Middle frontal gyrus (tissue), 1 donor: ENCODE measurements around the gene EML6.
A peak's percentile ranks its signal among the peaks of the same experiment; 100 is the strongest.
"Not testable (repeated sequence)": the region's sequence is repeated elsewhere in the genome, so short reads cannot be mapped to it uniquely, and the experiment has no call there.

ENCODE experiments used
- DNase-seq: peaks from one replicate; pipeline ENCODE4 v3.0.0-alpha.2; 2015; ENCODE audit warnings: low spot score; ENCODE audit errors: extremely low spot score

The EML6 gene

GRCh38 chr2:54801352-54801751 is 77.9 kb downstream of the EML6 start:
- no peak for DNase-seq

- DNase-seq = no peak
These were observed 80.6 kb downstream of the EML6 start for GRCh38 chr2:54803783-54804751.

DNA sequence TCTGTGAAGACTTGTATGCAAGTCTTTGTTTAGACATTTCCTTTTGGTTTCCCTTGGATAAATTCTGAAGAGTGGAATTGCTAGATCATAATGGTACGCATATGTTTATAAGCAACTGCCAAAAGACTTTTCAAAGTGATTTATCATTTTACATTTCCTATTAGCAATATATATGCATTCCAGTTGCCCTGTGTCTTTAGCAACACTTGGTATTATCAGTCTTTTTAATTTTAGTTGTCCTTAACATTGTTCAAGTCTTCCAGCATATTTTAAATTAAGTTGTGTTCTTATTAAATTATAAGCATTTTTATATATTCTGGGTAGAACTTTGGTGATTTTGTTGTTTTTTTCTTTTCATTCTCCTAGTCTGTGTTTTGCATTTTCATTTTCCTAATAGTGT is 81.8 kb downstream of the EML6 start:
- DNase-seq = no peak

DNA sequence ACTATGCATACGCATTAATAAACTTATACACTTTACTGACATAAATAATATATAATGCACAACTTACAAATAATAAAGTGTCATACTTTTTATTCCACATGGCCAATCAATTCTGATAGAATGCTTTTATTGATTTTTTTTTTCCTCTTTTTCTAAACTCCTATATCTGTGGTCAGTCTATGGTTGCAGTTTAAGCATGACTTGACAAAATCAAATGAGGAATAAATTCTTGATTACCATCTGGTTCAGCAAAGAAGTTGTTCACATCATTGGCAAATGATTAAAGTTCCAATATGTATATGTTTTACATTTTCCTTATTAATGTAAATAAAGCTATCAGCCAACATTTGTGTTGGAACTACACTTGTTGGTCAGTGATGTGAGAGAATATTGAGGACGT is 83.5 kb downstream of the EML6 start:
- no peak for DNase-seq

DNA sequence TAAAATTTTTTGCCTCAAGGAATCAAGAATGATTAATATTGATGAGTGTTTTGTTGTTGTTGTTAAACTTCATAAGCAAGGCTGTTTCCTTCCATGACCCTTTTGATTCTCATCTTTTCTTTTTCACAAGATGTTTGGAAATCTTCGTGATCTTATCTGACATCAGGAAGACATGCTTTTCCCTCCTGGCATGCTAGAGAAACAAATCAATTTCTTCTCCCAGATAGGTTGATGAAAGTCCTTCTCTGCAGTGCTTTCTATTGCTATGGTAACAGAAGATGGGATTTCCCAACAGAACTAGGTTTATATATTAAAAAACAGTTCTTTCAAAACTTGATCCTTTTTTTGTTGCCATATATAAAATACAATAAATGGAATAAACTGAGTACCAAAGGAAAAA is 85.2 kb downstream of the EML6 start:
- no peak for DNase-seq

DNA sequence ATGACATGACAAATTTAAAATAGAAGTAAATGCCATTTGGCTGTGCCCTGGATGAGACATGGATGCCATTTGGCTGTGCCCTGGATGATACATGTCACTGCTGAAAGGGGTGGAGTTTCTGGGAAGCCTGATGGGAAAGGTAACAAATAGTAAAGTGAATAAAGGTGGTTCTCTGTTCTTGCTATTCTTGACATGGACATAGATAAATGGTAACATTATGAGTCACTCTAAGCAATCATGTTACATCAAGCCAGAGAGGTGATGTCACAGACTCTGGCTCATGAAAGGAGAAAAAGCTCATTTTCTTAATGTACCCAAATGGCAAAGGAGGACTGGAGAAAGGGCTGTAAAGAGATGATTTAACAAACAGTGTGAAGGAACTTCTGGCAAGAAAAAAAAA is 86.4 kb downstream of the EML6 start:
- no peak for DNase-seq

DNA sequence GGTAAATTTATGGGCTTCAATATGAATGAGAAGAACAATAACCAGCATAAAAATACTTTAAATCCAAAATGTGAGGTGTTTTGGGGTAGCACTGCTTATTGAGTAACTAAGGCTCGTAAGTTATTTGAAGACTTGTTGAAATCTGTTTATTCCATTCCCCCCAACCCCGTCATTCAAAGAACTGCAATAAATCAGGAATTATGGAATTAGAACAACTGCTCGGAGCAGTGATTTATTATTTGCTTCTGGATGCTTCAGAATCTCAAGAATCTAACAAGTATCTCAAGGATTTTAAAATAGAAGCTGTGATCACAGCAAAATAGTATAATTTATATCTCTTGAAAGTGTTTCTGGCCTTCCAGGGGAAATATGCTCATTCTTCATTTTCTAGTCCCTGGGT is 86.8 kb downstream of the EML6 start:
- no peak for DNase-seq

- no peak for DNase-seq
These were observed 90.1 kb downstream of the EML6 start for GRCh38 chr2:54813584-54813983.

DNA sequence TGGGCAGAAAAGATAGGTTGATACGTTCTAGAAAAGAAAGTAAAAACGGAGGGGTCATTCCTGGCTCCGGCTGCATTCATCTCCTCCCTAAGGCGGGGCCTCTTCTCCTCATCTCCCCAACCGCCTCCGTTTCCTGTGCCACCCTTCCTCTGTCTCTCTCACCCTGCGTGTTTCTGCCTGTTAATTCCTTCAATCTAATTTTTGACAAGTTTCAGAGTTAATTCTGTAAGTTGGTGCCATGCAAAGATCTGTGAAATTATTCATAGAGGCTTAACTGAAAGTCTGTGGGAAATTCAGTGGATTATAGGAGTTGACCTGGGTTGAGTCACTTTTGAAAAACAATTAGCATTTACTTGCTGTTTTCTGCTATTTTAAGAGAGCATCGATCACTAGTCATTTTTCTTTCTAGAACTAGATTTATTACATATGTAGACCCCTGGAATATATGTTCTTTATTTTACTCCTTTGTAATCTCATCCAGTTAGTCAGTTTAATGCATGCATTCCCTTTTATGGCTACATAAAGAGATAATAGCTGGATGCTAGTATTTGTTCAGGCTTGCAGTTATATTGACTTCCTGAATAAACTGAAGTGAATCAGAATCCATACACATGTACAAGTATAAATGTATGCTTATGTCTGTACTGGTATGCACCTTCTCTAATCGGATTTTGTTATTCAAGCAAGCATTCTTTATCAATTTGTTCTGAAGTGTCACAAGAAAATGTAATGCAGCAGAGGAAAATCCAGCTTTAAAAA is 91.1 kb downstream of the EML6 start:
- no peak for DNase-seq

- no peak for DNase-seq
These were observed 91.7 kb downstream of the EML6 start for GRCh38 chr2:54815148-54815539.

DNA sequence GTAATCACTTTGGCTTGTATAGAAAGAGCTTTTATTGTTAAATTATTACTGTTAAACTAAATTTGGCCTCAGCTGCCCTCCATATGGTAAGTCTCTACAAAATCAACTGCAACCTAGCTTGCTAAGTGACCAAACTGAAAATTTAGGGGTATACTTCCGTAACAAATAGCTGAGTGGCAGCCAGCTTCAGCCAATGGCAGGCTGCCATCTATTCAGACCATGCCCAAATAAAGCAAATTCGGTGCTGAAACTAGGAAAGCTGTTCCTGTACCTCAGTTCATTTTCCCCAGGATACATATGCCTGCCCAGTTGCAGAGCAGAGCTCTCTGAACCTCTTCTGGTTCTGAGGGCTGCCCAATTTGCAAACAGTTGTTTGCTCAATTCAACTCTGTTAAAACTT is 94.8 kb downstream of the EML6 start:
- no peak for DNase-seq

DNA sequence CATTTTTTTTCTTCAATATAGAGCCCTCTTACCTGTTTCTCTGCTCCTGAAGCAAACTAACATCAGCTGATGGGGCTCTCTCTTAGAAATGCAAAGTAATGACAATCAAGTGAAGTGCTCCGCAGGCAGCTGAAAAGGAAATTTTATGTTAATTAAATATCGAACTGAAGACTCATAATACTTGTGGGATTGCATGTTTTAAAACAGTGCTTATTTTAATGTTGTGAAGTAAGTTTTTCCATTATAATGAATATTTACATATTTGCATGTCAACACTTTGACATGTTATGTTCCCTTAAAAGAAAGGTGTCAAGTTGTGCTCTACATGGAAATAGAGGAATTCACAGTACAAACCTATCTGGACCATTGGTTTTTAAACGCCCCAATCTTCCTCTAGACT is 97.1 kb downstream of the EML6 start:
- DNase-seq = no peak

- no peak for DNase-seq
These were observed 101.1 kb downstream of the EML6 start for GRCh38 chr2:54824567-54824966.

DNA sequence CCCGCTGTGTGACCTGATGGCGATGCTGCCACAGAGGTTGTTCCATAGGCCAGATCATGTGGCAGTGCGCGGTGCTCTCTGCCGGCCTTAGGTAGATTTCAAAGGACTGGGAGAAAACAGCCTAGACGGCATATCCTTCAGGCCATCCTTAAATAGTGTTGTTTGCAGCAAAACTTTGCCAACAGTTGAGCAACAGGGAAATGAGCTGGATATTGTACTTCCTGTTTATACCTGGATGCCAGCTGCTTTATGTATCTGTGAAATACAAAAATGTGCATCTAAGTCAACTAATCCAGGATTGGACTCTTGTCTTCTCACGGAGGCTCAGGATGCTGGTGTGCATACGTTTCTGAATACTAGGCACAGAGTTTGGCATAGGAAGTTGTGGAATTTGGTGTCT is 107.1 kb downstream of the EML6 start:
- DNase-seq = no peak

GRCh38 chr2:54831480-54831879 is 108.0 kb downstream of the EML6 start:
- no peak for DNase-seq

DNA sequence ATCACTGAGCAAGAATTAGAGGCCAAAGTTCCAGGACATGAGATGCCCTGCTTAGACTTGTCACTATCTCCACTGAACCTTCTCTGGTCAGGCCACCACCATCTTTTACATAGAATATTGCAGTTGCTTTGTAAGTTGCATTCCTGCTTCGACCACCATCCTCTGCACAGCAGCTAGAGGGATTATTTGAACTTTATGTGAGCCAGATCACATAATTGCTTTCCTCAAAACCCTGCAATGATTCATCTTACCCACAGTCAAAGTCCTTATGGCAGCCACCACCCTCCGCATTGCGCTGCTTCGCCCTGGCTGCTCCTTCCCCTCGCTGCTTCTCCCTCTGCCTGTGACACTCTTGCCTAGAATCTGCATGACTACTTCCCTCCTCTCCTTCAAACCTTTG is 111.3 kb downstream of the EML6 start:
- no peak for DNase-seq

DNA sequence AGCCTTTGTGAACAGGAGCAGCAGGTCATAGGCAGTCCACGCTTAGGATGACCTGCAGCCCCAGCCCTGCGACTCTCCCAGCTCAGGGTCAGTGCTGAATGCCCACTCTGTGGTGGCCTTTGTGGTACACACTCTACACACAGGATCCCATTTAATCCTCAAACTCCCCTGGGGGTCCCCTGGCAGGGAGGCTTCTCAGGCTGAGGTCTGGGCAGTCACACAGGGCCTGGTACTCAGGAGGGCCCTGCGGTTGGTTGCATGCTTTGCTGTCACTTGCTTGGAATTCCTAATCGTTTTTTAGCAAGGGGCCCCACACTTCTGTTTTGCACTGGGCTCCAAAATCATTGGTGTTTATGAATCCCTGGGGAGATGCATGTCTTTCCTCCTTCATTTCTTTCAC is 113.0 kb downstream of the EML6 start:
- no peak for DNase-seq

DNA sequence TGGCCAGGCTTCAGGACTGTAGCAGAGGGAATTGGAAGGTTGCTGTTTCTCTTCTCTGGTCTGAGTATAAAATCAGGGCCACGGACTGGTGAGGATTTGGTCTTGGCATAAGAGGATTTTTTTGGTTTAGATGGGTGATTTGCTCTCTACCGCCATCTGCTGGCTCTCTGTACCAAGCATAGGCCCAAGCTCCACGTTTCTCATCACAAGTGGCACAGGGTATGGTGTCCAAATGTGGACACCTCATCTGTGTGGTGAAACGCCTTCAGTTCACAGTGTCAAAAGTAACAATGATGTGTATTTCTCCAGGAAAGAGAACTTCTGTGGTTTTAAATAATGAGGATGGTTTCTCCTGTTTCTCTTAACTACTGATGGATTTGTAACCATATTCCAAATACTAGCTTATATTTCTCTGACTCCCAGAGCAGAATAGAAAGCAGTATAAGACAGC is 115.1 kb downstream of the EML6 start:
- DNase-seq = peak; percentile 39

GRCh38 chr2:54839461-54840255 is 116.2 kb downstream of the EML6 start:
- no peak for DNase-seq

- no peak for DNase-seq
These were observed 117.4 kb downstream of the EML6 start for GRCh38 chr2:54840559-54841468.

GRCh38 chr2:54841500-54841899 is 118.0 kb downstream of the EML6 start:
- not testable (repeated sequence) for DNase-seq
